Endodermal cell (in vitro differentiated cells): ENCODE results near the gene RBMS3. TPM values are rescaled to one million over a fixed set of nuclear protein-coding genes. Genes with fewer than 3 reads are reported as not detected.

Experiments
- DNase-seq: peaks from one replicate; pipeline ENCODE4 v3.0.0-alpha.2; 2017
- H3K27ac ChIP-seq: 2 replicates; pipeline ENCODE4 v1.5.1; 2013; ENCODE audit warnings: mild to moderate bottlenecking, low read depth, low read length, moderate library complexity
- H3K27me3 ChIP-seq: 2 replicates; pipeline ENCODE4 v1.6.1; 2013; ENCODE audit warnings: mild to moderate bottlenecking, low read length, moderate library complexity; ENCODE audit not compliant: insufficient read depth, control insufficient read depth, poor library complexity, severe bottlenecking
- H3K36me3 ChIP-seq: 2 replicates; pipeline ENCODE4 v1.7.0; 2013; ENCODE audit warnings: mild to moderate bottlenecking, low read length, moderate library complexity; ENCODE audit not compliant: control insufficient read depth, insufficient read depth
- H3K4me1 ChIP-seq: one replicate; pipeline ENCODE4 v1.7.0; 2013; ENCODE audit warnings: low read length; ENCODE audit not compliant: control insufficient read depth, insufficient read depth
- H3K4me3 ChIP-seq: 2 replicates; pipeline ENCODE4 v1.5.1; 2013; ENCODE audit warnings: mild to moderate bottlenecking, low read length, moderate library complexity
- H3K9ac ChIP-seq: 2 replicates; pipeline ENCODE4 v1.6.1; 2013; ENCODE audit warnings: mild to moderate bottlenecking, low read length, moderate library complexity; ENCODE audit not compliant: poor library complexity, severe bottlenecking; ENCODE audit errors: extremely low read depth
- H3K9me3 ChIP-seq: 2 replicates; pipeline ENCODE4 v1.6.1; 2013; ENCODE audit warnings: mild to moderate bottlenecking, low read length, moderate library complexity; ENCODE audit not compliant: control insufficient read depth
- H3K27ac Mint-ChIP-seq: 2 replicates; pipeline ENCODE4 v1.8.0; 2020; ENCODE audit warnings: mixed read lengths
- H3K27me3 Mint-ChIP-seq: 2 replicates; pipeline ENCODE4 v1.8.0; 2021; ENCODE audit warnings: mild to moderate bottlenecking, mixed read lengths; ENCODE audit not compliant: insufficient read depth
- H3K36me3 Mint-ChIP-seq: 2 replicates; pipeline ENCODE4 v1.8.0; 2020; ENCODE audit warnings: low read depth, mixed read lengths
- H3K4me1 Mint-ChIP-seq: 2 replicates; pipeline ENCODE4 v1.8.0; 2020; ENCODE audit warnings: mixed read lengths
- H3K4me3 Mint-ChIP-seq: 2 replicates; pipeline ENCODE4 v1.8.0; 2020; ENCODE audit warnings: mild to moderate bottlenecking, moderate library complexity, mixed read lengths
- H3K9me3 Mint-ChIP-seq: 2 replicates; pipeline ENCODE4 v1.8.0; 2020; ENCODE audit warnings: mild to moderate bottlenecking, mixed read lengths
- CTCF ChIP-seq: fragments of 200-600 bp; sonication (generic); conservative IDR thresholded peaks from 2 replicates; pipeline ENCODE4 v1.5.0; 2021; ENCODE audit warnings: antibody characterized with exemption, mild to moderate bottlenecking
- WGBS, 2 experiments: methylation state at CpG; one replicate each; pipeline versions ENCODE4 v1.1.5 to v1.1.7; 2013; ENCODE audit warnings: missing lambda C conversion rate in 2 of 2, mixed read lengths in 1 of 2; ENCODE audit not compliant: insufficient coverage in 1 of 2, insufficient read length in 1 of 2; 5-methylcytosine and 5-hydroxymethylcytosine counted together
- total RNA-seq, 2 donors: library from RNA; stranded (reverse); fragmentation: NEBNext Ultra II Directional in 1 of 2; extraction: Animal tissue kit (Norgen Biotek cat#: 25700) in 1 of 2; gene quantifications; 2 replicates in 1 of 2; 3 replicates in 1 of 2; pipeline ENCODE4 v1.2.1, GENCODE V29; 2021

RBMS3 gene
- total RNA-seq, 2 donors from 2014 or later, result 2.0 to 7.3 TPM

GRCh38 chr3:29370021-29370420 is 89.2 kb downstream of the RBMS3 start:
- Mint-ChIP-seq H3K4me1 (peaks cover 3% of the 10 kb centered on the region), H3K27ac (no peak overlapping the region)

GRCh38 chr3:29370476-29371420 is 89.9 kb downstream of the RBMS3 start:
- no peaks in the 10 kb centered on the region for H3K9me3 ChIP-seq
- Mint-ChIP-seq H3K4me3 (no peak overlapping the region), H3K9me3 (no peaks in the 10 kb centered on the region), H3K27me3 (no peaks in the 10 kb centered on the region), H3K27ac (peak overlapping the region; percentile 16), H3K4me1 (peaks cover 3% of the 10 kb centered on the region), H3K36me3 (no peaks in the 10 kb centered on the region)
- no peaks in the 10 kb centered on the region for H3K4me1 ChIP-seq
- H3K27me3 ChIP-seq, result no peaks in the 10 kb centered on the region
- no peaks in the 10 kb centered on the region for H3K36me3 ChIP-seq
- no peak for TF ChIP-seq CTCF
- no peak overlapping the region for H3K9ac ChIP-seq
- H3K27ac ChIP-seq, result no peak overlapping the region
- WGBS, 2 experiments, result 55 to 68% methylated on average over 3 to 4 of the region's 4 CpGs
- DNase-seq, result no peak
- H3K4me3 ChIP-seq, result no peak overlapping the region

More at GRCh38 chr3:29370021-29370420, 89.2 kb downstream of the RBMS3 start:
- DNase-seq, result no peak
- H3K9ac ChIP-seq, result no peak overlapping the region
- Mint-ChIP-seq H3K27me3 (no peaks in the 10 kb centered on the region), H3K9me3 (no peaks in the 10 kb centered on the region), H3K4me3 (no peak overlapping the region), H3K36me3 (no peaks in the 10 kb centered on the region)
- TF ChIP-seq CTCF, result no peak
- no peak overlapping the region for H3K4me3 ChIP-seq
- H3K36me3 ChIP-seq, result no peaks in the 10 kb centered on the region
- H3K27ac ChIP-seq, result no peak overlapping the region
- 92 to 100% methylated on average over 2 to 4 of the region's 4 CpGs for WGBS, 2 experiments
- no peaks in the 10 kb centered on the region for H3K9me3 ChIP-seq
- H3K4me1 ChIP-seq, result no peaks in the 10 kb centered on the region
- H3K27me3 ChIP-seq, result no peaks in the 10 kb centered on the region

- no peaks in the 10 kb centered on the region for H3K36me3 Mint-ChIP-seq
Measured at GRCh38 chr3:29373131-29373680, 92.3 kb downstream of the RBMS3 start.

More at GRCh38 chr3:29373131-29373680, 92.3 kb downstream of the RBMS3 start:
- no peaks in the 10 kb centered on the region for H3K4me1 ChIP-seq
- H3K9me3 Mint-ChIP-seq, result no peaks in the 10 kb centered on the region
- no peak overlapping the region for H3K4me3 ChIP-seq
- no peaks in the 10 kb centered on the region for H3K9me3 ChIP-seq
- DNase-seq, result no peak
- H3K27ac Mint-ChIP-seq, result no peak overlapping the region
- no peak for TF ChIP-seq CTCF
- no peaks in the 10 kb centered on the region for H3K27me3 Mint-ChIP-seq
- H3K4me3 Mint-ChIP-seq, result no peak overlapping the region
- H3K27me3 ChIP-seq, result no peaks in the 10 kb centered on the region
- peaks cover under 1% of the 10 kb centered on the region for H3K4me1 Mint-ChIP-seq
- H3K27ac ChIP-seq, result no peak overlapping the region
- no peak overlapping the region for H3K9ac ChIP-seq
- no peaks in the 10 kb centered on the region for H3K36me3 ChIP-seq
